ENCODE measurements around the gene OTULINL. TPM values are rescaled to one million over a fixed set of nuclear protein-coding genes. Genes with fewer than 3 reads are reported as not detected.

The OTULINL gene
- total and polyA plus RNA-seq, 4 donors: 0.82 to 4.1 (median 1.6) TPM

DNA sequence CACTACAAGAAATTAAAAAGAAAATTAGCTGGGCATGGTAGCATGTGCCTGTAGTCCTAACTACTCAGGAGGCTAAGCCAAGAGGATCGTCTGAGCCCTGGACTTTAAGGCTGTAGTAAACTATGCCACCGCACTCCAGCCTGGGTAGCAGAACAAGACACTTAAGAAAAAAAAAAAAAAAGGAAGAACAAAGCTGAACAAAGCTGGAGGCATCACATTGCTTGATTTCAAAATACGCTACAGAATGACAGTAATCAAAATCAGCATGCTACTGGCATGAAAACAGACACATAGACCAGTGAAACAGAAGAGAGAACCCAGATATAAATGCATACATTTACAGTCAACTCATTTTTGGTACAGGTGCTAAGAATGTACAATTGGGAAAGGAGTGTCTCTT lies 68.5 kb downstream of the OTULINL start:
- 85% methylated on average over 3 of the region's 3 CpGs for WGBS
- Histone ChIP-seq H3K27ac (ENCODE audit: low read depth in 1 of 2, low read length in 2 of 2) (no peak overlapping the region), H3K9me3 (ENCODE audit: control insufficient read depth in 4 of 4, low read length in 3 of 4) (no peaks in the 10 kb centered on the region), H3K4me3 (ENCODE audit: low read depth in 1 of 3, low read length in 3 of 3) (no peak overlapping the region), H3K9ac (ENCODE audit: low read depth in 1 of 2, low read length in 2 of 2) (no peak overlapping the region), H3K27me3 (ENCODE audit: control insufficient read depth in 4 of 4, insufficient read depth in 4 of 4, low read length in 3 of 4) (peaks cover 0 to 1% (median 0%) of the 10 kb centered on the region in 4 donors), H3K36me3 (ENCODE audit: control insufficient read depth in 4 of 4, insufficient read depth in 3 of 4, low read depth in 1 of 4, low read length in 3 of 4) (no peaks in the 10 kb centered on the region), H3K4me1 (ENCODE audit: control insufficient read depth in 4 of 4, insufficient read depth in 4 of 4, low read length in 3 of 4) (no peaks in the 10 kb centered on the region)
- no peak for DNase-seq (ENCODE audit: low spot score)
- TF ChIP-seq HNF4G (IDR thresholded peaks at IDR 0.05) (no peak), MAX (IDR thresholded peaks at IDR 0.05) (no peak), SP1 (IDR thresholded peaks at IDR 0.05) (no peak), HNF4A (conservative IDR thresholded peaks at IDR 0.05) (no peak), EGR1 (IDR thresholded peaks at IDR 0.05; ENCODE audit: low read depth in 2 of 2) (no peak), JUND (IDR thresholded peaks at IDR 0.05) (no peak), GABPA (IDR thresholded peaks at IDR 0.05 in 1 of 2, conservative IDR thresholded peaks at IDR 0.05 in 1 of 2) (no peak)
- TF ChIP-seq, protein P1, sequence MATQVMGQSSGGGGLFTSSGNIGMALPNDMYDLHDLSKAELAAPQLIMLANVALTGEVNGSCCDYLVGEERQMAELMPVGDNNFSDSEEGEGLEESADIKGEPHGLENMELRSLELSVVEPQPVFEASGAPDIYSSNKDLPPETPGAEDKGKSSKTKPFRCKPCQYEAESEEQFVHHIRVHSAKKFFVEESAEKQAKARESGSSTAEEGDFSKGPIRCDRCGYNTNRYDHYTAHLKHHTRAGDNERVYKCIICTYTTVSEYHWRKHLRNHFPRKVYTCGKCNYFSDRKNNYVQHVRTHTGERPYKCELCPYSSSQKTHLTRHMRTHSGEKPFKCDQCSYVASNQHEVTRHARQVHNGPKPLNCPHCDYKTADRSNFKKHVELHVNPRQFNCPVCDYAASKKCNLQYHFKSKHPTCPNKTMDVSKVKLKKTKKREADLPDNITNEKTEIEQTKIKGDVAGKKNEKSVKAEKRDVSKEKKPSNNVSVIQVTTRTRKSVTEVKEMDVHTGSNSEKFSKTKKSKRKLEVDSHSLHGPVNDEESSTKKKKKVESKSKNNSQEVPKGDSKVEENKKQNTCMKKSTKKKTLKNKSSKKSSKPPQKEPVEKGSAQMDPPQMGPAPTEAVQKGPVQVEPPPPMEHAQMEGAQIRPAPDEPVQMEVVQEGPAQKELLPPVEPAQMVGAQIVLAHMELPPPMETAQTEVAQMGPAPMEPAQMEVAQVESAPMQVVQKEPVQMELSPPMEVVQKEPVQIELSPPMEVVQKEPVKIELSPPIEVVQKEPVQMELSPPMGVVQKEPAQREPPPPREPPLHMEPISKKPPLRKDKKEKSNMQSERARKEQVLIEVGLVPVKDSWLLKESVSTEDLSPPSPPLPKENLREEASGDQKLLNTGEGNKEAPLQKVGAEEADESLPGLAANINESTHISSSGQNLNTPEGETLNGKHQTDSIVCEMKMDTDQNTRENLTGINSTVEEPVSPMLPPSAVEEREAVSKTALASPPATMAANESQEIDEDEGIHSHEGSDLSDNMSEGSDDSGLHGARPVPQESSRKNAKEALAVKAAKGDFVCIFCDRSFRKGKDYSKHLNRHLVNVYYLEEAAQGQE (IDR thresholded peaks at IDR 0.05): no peak
- TF ChIP-seq, protein P2, sequence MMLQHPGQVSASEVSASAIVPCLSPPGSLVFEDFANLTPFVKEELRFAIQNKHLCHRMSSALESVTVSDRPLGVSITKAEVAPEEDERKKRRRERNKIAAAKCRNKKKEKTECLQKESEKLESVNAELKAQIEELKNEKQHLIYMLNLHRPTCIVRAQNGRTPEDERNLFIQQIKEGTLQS (IDR thresholded peaks at IDR 0.05): no peak

GRCh38 chr5:14655146-14655741 lies 73.7 kb downstream of the OTULINL start:
- peaks cover 0 to 5% (median 0%) of the 10 kb centered on the region in 4 donors for H3K4me1 ChIP-seq (ENCODE audit: control insufficient read depth in 4 of 4, insufficient read depth in 4 of 4, low read length in 3 of 4)
- no peak for DNase-seq (ENCODE audit: low spot score)
- H3K27ac ChIP-seq (ENCODE audit: low read depth in 1 of 2, low read length in 2 of 2): no peak overlapping the region
- peaks cover 0 to 3% (median 0%) of the 10 kb centered on the region in 4 donors for H3K27me3 ChIP-seq (ENCODE audit: control insufficient read depth in 4 of 4, insufficient read depth in 4 of 4, low read length in 3 of 4)
- no peak overlapping the region for H3K9ac ChIP-seq (ENCODE audit: low read depth in 1 of 2, low read length in 2 of 2)
- WGBS: 62% methylated on average over 4 of the region's 4 CpGs
- no peaks in the 10 kb centered on the region for H3K36me3 ChIP-seq (ENCODE audit: control insufficient read depth in 4 of 4, insufficient read depth in 3 of 4, low read depth in 1 of 4, low read length in 3 of 4)
- no peaks in the 10 kb centered on the region for H3K9me3 ChIP-seq (ENCODE audit: control insufficient read depth in 4 of 4, low read length in 3 of 4)
- no peak overlapping the region for H3K4me3 ChIP-seq (ENCODE audit: low read depth in 1 of 3, low read length in 3 of 3)
- no peak for TF ChIP-seq FOXA1 (IDR thresholded peaks at IDR 0.05)
- no peak for TF ChIP-seq GABPA (IDR thresholded peaks at IDR 0.05 in 1 of 2, conservative IDR thresholded peaks at IDR 0.05 in 1 of 2)
- TF ChIP-seq JUND (IDR thresholded peaks at IDR 0.05): no peak
- TF ChIP-seq, protein P1 (IDR thresholded peaks at IDR 0.05): no peak
- no peak for TF ChIP-seq NR2F2 (IDR thresholded peaks at IDR 0.05)
- TF ChIP-seq, protein P2 (IDR thresholded peaks at IDR 0.05): no peak
- no peak for TF ChIP-seq TAF1 (conservative IDR thresholded peaks at IDR 0.05)
- no peak for TF ChIP-seq CTCF (IDR thresholded peaks at IDR 0.05; ENCODE audit: low read depth, low read length, missing input control)

All from liver (tissue), 9 donors.